ENCODE measurements around the gene HIVEP3.

- TF ChIP-seq POLR2A (IDR thresholded peaks at IDR 0.05; ENCODE audit: extremely low read depth, insufficient read length): no peak
- TF ChIP-seq, protein P1, sequence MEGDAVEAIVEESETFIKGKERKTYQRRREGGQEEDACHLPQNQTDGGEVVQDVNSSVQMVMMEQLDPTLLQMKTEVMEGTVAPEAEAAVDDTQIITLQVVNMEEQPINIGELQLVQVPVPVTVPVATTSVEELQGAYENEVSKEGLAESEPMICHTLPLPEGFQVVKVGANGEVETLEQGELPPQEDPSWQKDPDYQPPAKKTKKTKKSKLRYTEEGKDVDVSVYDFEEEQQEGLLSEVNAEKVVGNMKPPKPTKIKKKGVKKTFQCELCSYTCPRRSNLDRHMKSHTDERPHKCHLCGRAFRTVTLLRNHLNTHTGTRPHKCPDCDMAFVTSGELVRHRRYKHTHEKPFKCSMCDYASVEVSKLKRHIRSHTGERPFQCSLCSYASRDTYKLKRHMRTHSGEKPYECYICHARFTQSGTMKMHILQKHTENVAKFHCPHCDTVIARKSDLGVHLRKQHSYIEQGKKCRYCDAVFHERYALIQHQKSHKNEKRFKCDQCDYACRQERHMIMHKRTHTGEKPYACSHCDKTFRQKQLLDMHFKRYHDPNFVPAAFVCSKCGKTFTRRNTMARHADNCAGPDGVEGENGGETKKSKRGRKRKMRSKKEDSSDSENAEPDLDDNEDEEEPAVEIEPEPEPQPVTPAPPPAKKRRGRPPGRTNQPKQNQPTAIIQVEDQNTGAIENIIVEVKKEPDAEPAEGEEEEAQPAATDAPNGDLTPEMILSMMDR (IDR thresholded peaks at IDR 0.05; ENCODE audit: low read depth, low read length): no peak
- TF ChIP-seq, protein P2, sequence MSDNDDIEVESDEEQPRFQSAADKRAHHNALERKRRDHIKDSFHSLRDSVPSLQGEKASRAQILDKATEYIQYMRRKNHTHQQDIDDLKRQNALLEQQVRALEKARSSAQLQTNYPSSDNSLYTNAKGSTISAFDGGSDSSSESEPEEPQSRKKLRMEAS (IDR thresholded peaks at IDR 0.05; ENCODE audit: low read depth, low read length): no peak
Measured at GRCh38 chr1:41902664-41903063, 16.1 kb downstream of the HIVEP3 start.
